ENCODE data around the gene IGSF21. TPM values are rescaled to one million over a fixed set of nuclear protein-coding genes. Genes with fewer than 3 reads are reported as not detected.

The IGSF21 gene
- total RNA-seq, 4 donors from 2014 or later: not detected

- Histone ChIP-seq H3K36me3 (no peaks in the 10 kb centered on the region), H3K4me3 (no peak overlapping the region), H3K27me3 (no peaks in the 10 kb centered on the region), H3K4me1 (no peaks in the 10 kb centered on the region), H3K9me3 (no peaks in the 10 kb centered on the region), H3K27ac (no peak overlapping the region)
- no peak for DNase-seq
- TF ChIP-seq POLR2A (IDR thresholded peaks at IDR 0.05): no peak
These were observed 229.2 kb downstream of the IGSF21 start for GRCh38 chr1:18336801-18337200.

GRCh38 chr1:18337757-18338156, 230.2 kb downstream of the IGSF21 start:
- no peak overlapping the region for H3K27ac ChIP-seq

GRCh38 chr1:18339161-18339560, 231.6 kb downstream of the IGSF21 start:
- no peaks in the 10 kb centered on the region for H3K27me3 ChIP-seq
- no peak for DNase-seq
- TF ChIP-seq POLR2A (IDR thresholded peaks at IDR 0.05) (no peak), CTCF (IDR thresholded peaks at IDR 0.05) (no peak)

More at GRCh38 chr1:18337757-18338156, 230.2 kb downstream of the IGSF21 start:
- DNase-seq: no peak
- TF ChIP-seq POLR2A (IDR thresholded peaks at IDR 0.05) (no peak), CTCF (IDR thresholded peaks at IDR 0.05) (no peak)
- Histone ChIP-seq H3K36me3 (no peaks in the 10 kb centered on the region), H3K27me3 (no peaks in the 10 kb centered on the region), H3K9me3 (no peaks in the 10 kb centered on the region), H3K4me1 (no peaks in the 10 kb centered on the region), H3K4me3 (no peak overlapping the region)

GRCh38 chr1:18340158-18340764, 232.7 kb downstream of the IGSF21 start:
- no peaks in the 10 kb centered on the region for H3K9me3 ChIP-seq
- no peaks in the 10 kb centered on the region for H3K4me1 ChIP-seq
- H3K4me3 ChIP-seq: no peak overlapping the region
- no peak for DNase-seq
- no peaks in the 10 kb centered on the region for H3K36me3 ChIP-seq
- H3K27me3 ChIP-seq: no peaks in the 10 kb centered on the region
- no peak overlapping the region for H3K27ac ChIP-seq
- TF ChIP-seq CTCF (IDR thresholded peaks at IDR 0.05) (no peak), POLR2A (IDR thresholded peaks at IDR 0.05) (no peak)

More at GRCh38 chr1:18339161-18339560, 231.6 kb downstream of the IGSF21 start:
- H3K9me3 ChIP-seq: no peaks in the 10 kb centered on the region
- H3K4me3 ChIP-seq: no peak overlapping the region
- no peaks in the 10 kb centered on the region for H3K4me1 ChIP-seq
- H3K36me3 ChIP-seq: no peaks in the 10 kb centered on the region
- no peak overlapping the region for H3K27ac ChIP-seq

GRCh38 chr1:18340787-18341186, 233.2 kb downstream of the IGSF21 start:
- no peak overlapping the region for H3K4me3 ChIP-seq
- TF ChIP-seq CTCF (IDR thresholded peaks at IDR 0.05) (no peak), POLR2A (IDR thresholded peaks at IDR 0.05) (no peak)
- no peaks in the 10 kb centered on the region for H3K36me3 ChIP-seq
- H3K9me3 ChIP-seq: no peaks in the 10 kb centered on the region
- no peaks in the 10 kb centered on the region for H3K4me1 ChIP-seq
- H3K27ac ChIP-seq: no peak overlapping the region
- no peak for DNase-seq
- H3K27me3 ChIP-seq: no peaks in the 10 kb centered on the region

- DNase-seq: no peak
These were observed 233.9 kb downstream of the IGSF21 start for GRCh38 chr1:18341291-18342069.

More at GRCh38 chr1:18341291-18342069, 233.9 kb downstream of the IGSF21 start:
- H3K27me3 ChIP-seq: no peaks in the 10 kb centered on the region
- H3K4me1 ChIP-seq: no peaks in the 10 kb centered on the region
- H3K27ac ChIP-seq: no peak overlapping the region
- H3K36me3 ChIP-seq: no peaks in the 10 kb centered on the region
- TF ChIP-seq CTCF (IDR thresholded peaks at IDR 0.05) (no peak), POLR2A (IDR thresholded peaks at IDR 0.05) (no peak)
- no peaks in the 10 kb centered on the region for H3K9me3 ChIP-seq
- no peak overlapping the region for H3K4me3 ChIP-seq
